ENCODE results near the gene COX8C. TPM values are rescaled to one million over a fixed set of nuclear protein-coding genes. Genes with fewer than 3 reads are reported as not detected.
"Not testable (repeated sequence)": the region's sequence is repeated elsewhere in the genome, so short reads cannot be mapped to it uniquely, and the experiment has no call there.

The COX8C gene
- total RNA-seq, 2 donors from 2014 or later: not detected

GRCh38 chr14:93369713-93370266 is 22.8 kb downstream of the COX8C start:
- Mint-ChIP-seq H3K4me1 (no peaks in the 10 kb centered on the region), H3K36me3 (ENCODE audit: low read depth) (no peaks in the 10 kb centered on the region)

GRCh38 chr14:93375673-93376156 is 28.7 kb downstream of the COX8C start:
- Mint-ChIP-seq H3K4me3 (no peak overlapping the region), H3K27me3 (peaks cover 24% of the 10 kb centered on the region)

More at GRCh38 chr14:93369713-93370266, 22.8 kb downstream of the COX8C start:
- ATAC-seq (replicated peaks): no peak
- peaks cover 22% of the 10 kb centered on the region for H3K27me3 Mint-ChIP-seq
- H3K9me3 Mint-ChIP-seq: no peaks in the 10 kb centered on the region
- H3K4me3 Mint-ChIP-seq: no peak overlapping the region
- H3K27ac Mint-ChIP-seq: no peak overlapping the region

GRCh38 chr14:93379831-93380230 is 32.8 kb downstream of the COX8C start:
- Mint-ChIP-seq H3K4me1 (no peaks in the 10 kb centered on the region), H3K4me3 (no peak overlapping the region), H3K36me3 (ENCODE audit: low read depth) (no peaks in the 10 kb centered on the region), H3K27ac (no peak overlapping the region), H3K27me3 (peaks cover 37% of the 10 kb centered on the region), H3K9me3 (no peaks in the 10 kb centered on the region)
- no peak for ATAC-seq (replicated peaks)

More at GRCh38 chr14:93375673-93376156, 28.7 kb downstream of the COX8C start:
- no peak overlapping the region for H3K27ac Mint-ChIP-seq
- no peaks in the 10 kb centered on the region for H3K4me1 Mint-ChIP-seq
- H3K36me3 Mint-ChIP-seq (ENCODE audit: low read depth): no peaks in the 10 kb centered on the region
- no peak for ATAC-seq (replicated peaks)
- H3K9me3 Mint-ChIP-seq: no peaks in the 10 kb centered on the region

- peaks cover 48% of the 10 kb centered on the region for H3K27me3 Mint-ChIP-seq
- H3K27ac Mint-ChIP-seq: no peak overlapping the region
- H3K9me3 Mint-ChIP-seq: no peaks in the 10 kb centered on the region
- ATAC-seq (replicated peaks): no peak
- no peaks in the 10 kb centered on the region for H3K36me3 Mint-ChIP-seq (ENCODE audit: low read depth)
- H3K4me1 Mint-ChIP-seq: no peaks in the 10 kb centered on the region
- no peak overlapping the region for H3K4me3 Mint-ChIP-seq
Measured at GRCh38 chr14:93381644-93382043, 34.7 kb downstream of the COX8C start.

GRCh38 chr14:93384256-93384655 is 37.3 kb downstream of the COX8C start:
- H3K4me1 Mint-ChIP-seq; H3K36me3 Mint-ChIP-seq (ENCODE audit: low read depth); H3K27ac Mint-ChIP-seq; H3K4me3 Mint-ChIP-seq; H3K9me3 Mint-ChIP-seq; ATAC-seq (replicated peaks): not testable (repeated sequence)
- H3K27me3 Mint-ChIP-seq: peaks cover 50% of the 10 kb centered on the region

GRCh38 chr14:93395231-93395630 is 48.2 kb downstream of the COX8C start:
- Mint-ChIP-seq H3K36me3 (ENCODE audit: low read depth) (no peaks in the 10 kb centered on the region), H3K4me1 (no peaks in the 10 kb centered on the region), H3K9me3 (peaks cover 12% of the 10 kb centered on the region), H3K4me3 (no peak overlapping the region), H3K27ac (no peak overlapping the region), H3K27me3 (peaks cover 32% of the 10 kb centered on the region)
- no peak for ATAC-seq (replicated peaks)

- Mint-ChIP-seq H3K4me3 (no peak overlapping the region), H3K27ac (no peak overlapping the region), H3K36me3 (ENCODE audit: low read depth) (no peaks in the 10 kb centered on the region), H3K4me1 (no peaks in the 10 kb centered on the region), H3K9me3 (peaks cover 12% of the 10 kb centered on the region), H3K27me3 (peaks cover 35% of the 10 kb centered on the region)
- no peak for ATAC-seq (replicated peaks)
Measured at GRCh38 chr14:93396456-93396855, 49.5 kb downstream of the COX8C start.

Other genes starting within 250 kb of the COX8C start
- gene ITPK1, start 231.3 kb upstream of the COX8C start, total RNA-seq: 10 to 100 TPM; 32.1 to 48.9 TPM
- gene MOAP1, start 162.3 kb upstream of the COX8C start, total RNA-seq: 10 to 100 TPM; 21.9 to 25.4 TPM
- 10 to 100 TPM; 10.2 to 17.2 TPM for gene LYSET, start 161.9 kb upstream of the COX8C start, total RNA-seq
- 10 to 100 TPM in 1 of 2 donors, 1 to 10 TPM in 1; 6.1 to 21.8 TPM for gene GON7, start 140.1 kb upstream of the COX8C start, total RNA-seq
- 10 to 100 TPM; 33.0 to 37.1 TPM for gene UBR7, start 139.9 kb upstream of the COX8C start, total RNA-seq
- 10 to 100 TPM; 10.1 to 15.9 TPM for gene BTBD7, start 14.1 kb upstream of the COX8C start, total RNA-seq
- under 1 TPM in 1 of 2 donors, not detected in 1; 0.05 TPM for gene UNC79, start 83.8 kb downstream of the COX8C start, total RNA-seq

Data from activated T-helper 17 cell treated with anti-CD3 and anti-CD28 coated beads, Interleukin-2, amount 50 U/mL, for 72 hours (primary cell).